Type B pancreatic cell (in vitro differentiated cells): ENCODE measurements around the gene CRHR1. TPM values are rescaled to one million over a fixed set of nuclear protein-coding genes. Genes with fewer than 3 reads are reported as not detected.

Source experiments
- DNase-seq: peaks from one replicate; pipeline ENCODE4 v3.0.0; 2021; ENCODE audit warnings: mixed read lengths; ENCODE audit not compliant: unreplicated experiment; ENCODE audit errors: extremely low spot score
- H3K27ac Mint-ChIP-seq: 2 replicates; pipeline ENCODE4 v1.8.0; 2021; ENCODE audit warnings: mild to moderate bottlenecking, mixed read lengths
- H3K27me3 Mint-ChIP-seq: 2 replicates; pipeline ENCODE4 v1.8.0; 2021; ENCODE audit warnings: mixed read lengths
- H3K36me3 Mint-ChIP-seq: 2 replicates; pipeline ENCODE4 v1.8.0; 2021; ENCODE audit warnings: mixed read lengths
- H3K4me1 Mint-ChIP-seq: one replicate; pipeline ENCODE4 v1.8.0; 2021; ENCODE audit warnings: mixed read lengths; ENCODE audit not compliant: unreplicated experiment
- H3K4me3 Mint-ChIP-seq: 2 replicates; pipeline ENCODE4 v1.8.0; 2021; ENCODE audit warnings: mild to moderate bottlenecking, mixed read lengths
- H3K9me3 Mint-ChIP-seq: 2 replicates; pipeline ENCODE4 v1.8.0; 2021; ENCODE audit warnings: mixed read lengths
- CTCF ChIP-seq: fragments of 200-600 bp; sonication (generic); conservative IDR thresholded peaks from 2 replicates; pipeline ENCODE4 v1.5.0; 2021; ENCODE audit warnings: antibody characterized with exemption, mild to moderate bottlenecking
- total RNA-seq: library from RNA; stranded (reverse); gene quantifications from 2 replicates; pipeline ENCODE4 v1.2.1, GENCODE V29; 2021; ENCODE audit warnings: low replicate concordance

Gene CRHR1
- total RNA-seq, 1 donor from 2014 or later, result 0.43 TPM

- Mint-ChIP-seq H3K9me3 (no peaks in the 10 kb centered on the region), H3K4me3 (peak overlapping the region; percentile 35), H3K27ac (no peak overlapping the region), H3K27me3 (peaks cover 31% of the 10 kb centered on the region), H3K36me3 (no peaks in the 10 kb centered on the region), H3K4me1 (peaks cover 16% of the 10 kb centered on the region)
- no peak for DNase-seq
- TF ChIP-seq CTCF, result no peak
These were observed 86.3 kb downstream of the CRHR1 start for GRCh38 chr17:45870342-45870974.

- no peak for DNase-seq
- Mint-ChIP-seq H3K9me3 (no peaks in the 10 kb centered on the region), H3K27ac (no peak overlapping the region), H3K27me3 (peaks cover 31% of the 10 kb centered on the region), H3K4me1 (peaks cover 16% of the 10 kb centered on the region), H3K4me3 (no peak overlapping the region), H3K36me3 (no peaks in the 10 kb centered on the region)
- no peak for TF ChIP-seq CTCF
These were observed 87.6 kb downstream of the CRHR1 start for GRCh38 chr17:45871718-45872117.

GRCh38 chr17:45873728-45874127, 89.6 kb downstream of the CRHR1 start:
- DNase-seq, result no peak
- Mint-ChIP-seq H3K4me1 (peaks cover 16% of the 10 kb centered on the region), H3K9me3 (no peaks in the 10 kb centered on the region), H3K27ac (peak overlapping the region; percentile 78), H3K27me3 (peaks cover 34% of the 10 kb centered on the region), H3K4me3 (peak overlapping the region; percentile 70), H3K36me3 (no peaks in the 10 kb centered on the region)
- TF ChIP-seq CTCF, result no peak

GRCh38 chr17:45874151-45874550, 90.0 kb downstream of the CRHR1 start:
- no peaks in the 10 kb centered on the region for H3K36me3 Mint-ChIP-seq
- H3K27ac Mint-ChIP-seq, result peak overlapping the region; percentile 78
- no peak for TF ChIP-seq CTCF
- peaks cover 34% of the 10 kb centered on the region for H3K27me3 Mint-ChIP-seq
- H3K9me3 Mint-ChIP-seq, result no peaks in the 10 kb centered on the region
- H3K4me3 Mint-ChIP-seq, result no peak overlapping the region
- peaks cover 16% of the 10 kb centered on the region for H3K4me1 Mint-ChIP-seq
- no peak for DNase-seq

- Mint-ChIP-seq H3K9me3 (no peaks in the 10 kb centered on the region), H3K36me3 (no peaks in the 10 kb centered on the region), H3K27ac (no peak overlapping the region), H3K4me1 (peaks cover 8% of the 10 kb centered on the region), H3K4me3 (no peak overlapping the region), H3K27me3 (peaks cover 34% of the 10 kb centered on the region)
- no peak for DNase-seq
- no peak for TF ChIP-seq CTCF
These were observed 92.4 kb downstream of the CRHR1 start for GRCh38 chr17:45876539-45876938.
